Caco-2 (cell line): Measurements from ENCODE around the gene GRAMD1A. TPM values are rescaled to one million over a fixed set of nuclear protein-coding genes. Genes with fewer than 3 reads are reported as not detected.
"Not testable (repeated sequence)": the region's sequence is repeated elsewhere in the genome, so short reads cannot be mapped to it uniquely, and the experiment has no call there.

ENCODE experiments used
- BruUV-seq: library from RNA; stranded (reverse); fragments of 400-500 nt; replicated peaks from 2 replicates; lab custom pipeline; 2021; lab: Mats Ljungman, UMichigan
- CTCF ChIA-PET: fragments of 300-600 bp; sonication (Branson Sonifier 250); formaldehyde crosslinking; loops from one replicate; lab custom pipeline; 2022; ENCODE audit warnings: antibody characterized with exemption; lab: Charles Lee
- POLR2A ChIA-PET: fragments of 300-600 bp; sonication (Branson Sonifier 250); formaldehyde crosslinking; loops from one replicate; lab custom pipeline; 2022; ENCODE audit warnings: antibody characterized with exemption; lab: Charles Lee
- DNase-seq, 2 experiments: peaks; one replicate each; pipeline versions ENCODE4 v3.0.0 to v3.0.0-alpha.2; 2020 to 2022
- H3K27me3 ChIP-seq: replicated peaks from 2 replicates; pipeline ENCODE4 v1.6.0; 2011; ENCODE audit warnings: low read length; ENCODE audit not compliant: control insufficient read depth, insufficient read depth
- H3K36me3 ChIP-seq: 2 replicates; pipeline ENCODE4 v1.5.1; 2011; ENCODE audit warnings: low read length; ENCODE audit not compliant: control insufficient read depth, insufficient read depth
- H3K4me1 ChIP-seq: fragments of 250-450 bp; sonication (Bioruptor Pico); 2 replicates; pipeline ENCODE4 v1.5.1; 2020; ENCODE audit warnings: mild to moderate bottlenecking
- H3K4me3 ChIP-seq: 2 replicates; pipeline ENCODE4 v1.5.1; 2011; ENCODE audit warnings: low read depth, mild to moderate bottlenecking, control low read depth, low read length
- H3K9me3 ChIP-seq: fragments of 250-450 bp; sonication (Bioruptor Pico); 2 replicates; pipeline ENCODE4 v1.5.1; 2020; ENCODE audit warnings: mild to moderate bottlenecking, moderate library complexity
- H3K27ac Mint-ChIP-seq: one replicate; pipeline ENCODE4 v1.8.0; 2022; ENCODE audit warnings: mixed read lengths; ENCODE audit not compliant: unreplicated experiment
- H3K27me3 Mint-ChIP-seq: one replicate; pipeline ENCODE4 v1.8.0; 2022; ENCODE audit warnings: mixed read lengths; ENCODE audit not compliant: insufficient read depth, unreplicated experiment
- H3K36me3 Mint-ChIP-seq: one replicate; pipeline ENCODE4 v1.8.0; 2022; ENCODE audit warnings: mild to moderate bottlenecking, mixed read lengths; ENCODE audit not compliant: insufficient read depth, unreplicated experiment
- H3K4me1 Mint-ChIP-seq: one replicate; pipeline ENCODE4 v1.8.0; 2022; ENCODE audit warnings: low read depth, mixed read lengths; ENCODE audit not compliant: unreplicated experiment
- H3K4me3 Mint-ChIP-seq: one replicate; pipeline ENCODE4 v1.8.0; 2022; ENCODE audit warnings: mild to moderate bottlenecking, moderate library complexity, mixed read lengths; ENCODE audit not compliant: unreplicated experiment
- H3K9me3 Mint-ChIP-seq: one replicate; pipeline ENCODE4 v1.8.0; 2022; ENCODE audit warnings: mixed read lengths; ENCODE audit not compliant: unreplicated experiment
- CTCF ChIP-seq, 2 experiments: fragments of 200-600 bp in 1 of 2; IDR thresholded peaks; 1 replicate in 1 of 2; 2 replicates in 1 of 2; pipeline versions ENCODE4 v1.5.1 to v1.8.0; 2011 to 2022; ENCODE audit warnings: antibody characterized with exemption in 1 of 2, control low read depth in 1 of 2, inconsistent platforms in 1 of 2, low read depth in 1 of 2, low read length in 1 of 2, mild to moderate bottlenecking in 1 of 2, moderate library complexity in 1 of 2; ENCODE audit not compliant: insufficient read depth in 1 of 2, severe bottlenecking in 1 of 2, unreplicated experiment in 1 of 2
- intact Hi-C: fragments of 100-400 bp; cut with micrococcal nuclease; formaldehyde crosslinking; loops from one replicate; pipeline ENCODE4 v1.10.0; 2022; ENCODE audit not compliant: unreplicated experiment
- total RNA-seq: library from RNA; stranded (reverse); gene quantifications from 2 replicates; pipeline ENCODE4 v1.2.3, GENCODE V29; 2022

The GRAMD1A gene
- total RNA-seq, 1 experiment from 2014 or later: 110 TPM

GRCh38 chr19:34967551-34967950, 32.6 kb upstream of the GRAMD1A start:
- Mint-ChIP-seq H3K36me3 (peaks cover 5% of the 10 kb centered on the region), H3K4me3 (no peak overlapping the region), H3K4me1 (peaks cover 8% of the 10 kb centered on the region), H3K27ac (no peak overlapping the region), H3K27me3 (no peaks in the 10 kb centered on the region), H3K9me3 (peaks cover 44% of the 10 kb centered on the region)
- Histone ChIP-seq H3K36me3 (no peaks in the 10 kb centered on the region), H3K4me1 (peaks cover 7% of the 10 kb centered on the region), H3K9me3 (peaks cover 26% of the 10 kb centered on the region), H3K4me3 (no peak overlapping the region), H3K27me3 (no peaks in the 10 kb centered on the region)
- DNase-seq: no peak
- intact Hi-C loops: no loop called here
- POLR2A ChIA-PET: no interaction called here
- CTCF ChIA-PET: no interaction called here
- no TSS peak for BruUV-seq
- no peak for TF ChIP-seq CTCF (IDR thresholded peaks at IDR 0.05; ENCODE audit: insufficient read depth in 1 of 2, low read depth in 1 of 2, low read length in 1 of 2, severe bottlenecking in 1 of 2, unreplicated experiment in 1 of 2)

GRCh38 chr19:34969721-34970120, 30.4 kb upstream of the GRAMD1A start:
- intact Hi-C loops: loop anchor here (5.0 kb wide), 1 partner anchor 168 kb away; the partner anchor contains the start of genes FXYD1 and LGI4
- Histone ChIP-seq H3K9me3 (peaks cover 26% of the 10 kb centered on the region), H3K4me3 (no peak overlapping the region), H3K27me3 (no peaks in the 10 kb centered on the region), H3K36me3 (no peaks in the 10 kb centered on the region), H3K4me1 (peaks cover 19% of the 10 kb centered on the region)
- ChIA-PET CTCF (no interaction called here), POLR2A (no interaction called here)
- Mint-ChIP-seq H3K4me3 (no peak overlapping the region), H3K4me1 (peaks cover 13% of the 10 kb centered on the region), H3K9me3 (peaks cover 44% of the 10 kb centered on the region), H3K27ac (no peak overlapping the region), H3K27me3 (no peaks in the 10 kb centered on the region), H3K36me3 (peaks cover 12% of the 10 kb centered on the region)
- DNase-seq: no peak
- no peak for TF ChIP-seq CTCF (IDR thresholded peaks at IDR 0.05; ENCODE audit: insufficient read depth in 1 of 2, low read depth in 1 of 2, low read length in 1 of 2, severe bottlenecking in 1 of 2, unreplicated experiment in 1 of 2)
- BruUV-seq: no TSS peak

- intact Hi-C loops: loop anchor here (5.0 kb wide), 1 partner anchor 167 kb away; the partner anchor contains the start of genes FXYD1 and LGI4
- H3K4me1 ChIP-seq: peaks cover 24% of the 10 kb centered on the region
Measured at GRCh38 chr19:34970185-34970780, 29.8 kb upstream of the GRAMD1A start.

More at GRCh38 chr19:34970185-34970780, 29.8 kb upstream of the GRAMD1A start:
- H3K27ac Mint-ChIP-seq, H3K4me3 ChIP-seq, H3K27me3 Mint-ChIP-seq, CTCF ChIA-PET, BruUV-seq, H3K27me3 ChIP-seq, H3K4me3 Mint-ChIP-seq, H3K36me3 ChIP-seq, POLR2A ChIA-PET, DNase-seq: not testable (repeated sequence)
- H3K9me3 Mint-ChIP-seq: peaks cover 44% of the 10 kb centered on the region
- peaks cover 18% of the 10 kb centered on the region for H3K36me3 Mint-ChIP-seq
- peaks cover 17% of the 10 kb centered on the region for H3K4me1 Mint-ChIP-seq
- H3K9me3 ChIP-seq: peaks cover 26% of the 10 kb centered on the region
